ENCODE results near the gene RNF223. TPM values are rescaled to one million over a fixed set of nuclear protein-coding genes. Genes with fewer than 3 reads are reported as not detected.

RNF223 gene
- total and polyA plus RNA-seq, 10 donors = not detected

DNA sequence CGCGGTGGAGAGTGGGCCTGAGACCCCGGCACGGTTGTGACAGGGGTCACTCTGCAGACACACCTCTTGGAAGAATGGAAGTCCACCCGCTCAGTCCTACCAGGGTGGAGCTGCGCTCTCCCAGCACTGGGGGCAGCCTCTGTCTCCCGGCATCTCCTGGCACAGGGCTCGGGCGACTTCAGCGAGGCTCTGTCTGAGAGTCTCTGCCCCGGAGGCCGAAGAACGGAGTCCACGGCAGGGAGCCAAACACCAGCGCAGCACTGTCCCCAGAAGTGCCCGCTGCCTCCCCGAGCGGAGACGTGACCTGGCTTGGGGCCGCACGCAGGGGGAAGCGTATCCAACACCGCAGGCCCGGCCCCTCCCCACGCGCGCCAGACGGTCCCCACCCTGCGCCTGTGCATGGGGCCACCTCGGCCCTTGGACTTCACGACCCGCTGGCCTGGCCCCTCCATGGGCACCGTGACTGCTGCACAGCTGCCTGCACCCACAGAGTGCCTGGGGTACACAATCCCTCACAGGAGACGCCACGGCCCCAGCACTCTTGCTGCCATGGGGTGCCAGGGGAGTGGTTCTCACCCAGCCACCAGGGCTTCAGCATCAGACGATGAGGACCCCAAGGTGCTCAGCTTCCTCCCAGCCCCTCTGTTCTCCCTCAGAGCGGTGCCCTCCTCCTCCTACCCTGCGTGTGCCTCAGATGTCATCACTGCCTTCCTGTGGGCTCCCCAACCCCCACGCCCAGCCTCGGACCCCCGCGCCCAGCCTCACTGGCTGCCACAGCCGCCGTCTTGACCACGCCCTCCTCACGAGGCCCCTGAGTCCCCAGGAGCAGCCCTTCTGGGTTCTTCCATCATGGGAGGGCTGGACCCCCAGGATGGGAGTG lies 14.9 kb upstream of the RNF223 start:
- H3K27ac ChIP-seq = no peak overlapping the region
- H3K9me3 ChIP-seq = no peaks in the 10 kb centered on the region
- no peaks in the 10 kb centered on the region for H3K27me3 ChIP-seq (replicated peaks in 1 of 7)
- 84 to 94% (median 92%) methylated on average over 24 to 46 of the region's 46 CpGs for WGBS, 5 donors
- no peaks in the 10 kb centered on the region for H3K4me1 ChIP-seq
- DNase-seq = peak; percentile 62
- H3K36me3 ChIP-seq = peaks cover 0 to 28% (median under 1%) of the 10 kb centered on the region in 6 donors
- intact Hi-C loops (cut with DNase I; ENCODE audit: low total_unique reads) = no loop called here
- TF ChIP-seq POLR2A (IDR thresholded peaks at IDR 0.05) (no peak), POLR2AphosphoS5 (IDR thresholded peaks at IDR 0.05) (no peak)
- TF ChIP-seq, protein P1, sequence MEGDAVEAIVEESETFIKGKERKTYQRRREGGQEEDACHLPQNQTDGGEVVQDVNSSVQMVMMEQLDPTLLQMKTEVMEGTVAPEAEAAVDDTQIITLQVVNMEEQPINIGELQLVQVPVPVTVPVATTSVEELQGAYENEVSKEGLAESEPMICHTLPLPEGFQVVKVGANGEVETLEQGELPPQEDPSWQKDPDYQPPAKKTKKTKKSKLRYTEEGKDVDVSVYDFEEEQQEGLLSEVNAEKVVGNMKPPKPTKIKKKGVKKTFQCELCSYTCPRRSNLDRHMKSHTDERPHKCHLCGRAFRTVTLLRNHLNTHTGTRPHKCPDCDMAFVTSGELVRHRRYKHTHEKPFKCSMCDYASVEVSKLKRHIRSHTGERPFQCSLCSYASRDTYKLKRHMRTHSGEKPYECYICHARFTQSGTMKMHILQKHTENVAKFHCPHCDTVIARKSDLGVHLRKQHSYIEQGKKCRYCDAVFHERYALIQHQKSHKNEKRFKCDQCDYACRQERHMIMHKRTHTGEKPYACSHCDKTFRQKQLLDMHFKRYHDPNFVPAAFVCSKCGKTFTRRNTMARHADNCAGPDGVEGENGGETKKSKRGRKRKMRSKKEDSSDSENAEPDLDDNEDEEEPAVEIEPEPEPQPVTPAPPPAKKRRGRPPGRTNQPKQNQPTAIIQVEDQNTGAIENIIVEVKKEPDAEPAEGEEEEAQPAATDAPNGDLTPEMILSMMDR (IDR thresholded peaks at IDR 0.05 in 8 of 11, conservative IDR thresholded peaks at IDR 0.05 in 3 of 11) = no peak
- no peak overlapping the region for H3K4me3 ChIP-seq

DNA sequence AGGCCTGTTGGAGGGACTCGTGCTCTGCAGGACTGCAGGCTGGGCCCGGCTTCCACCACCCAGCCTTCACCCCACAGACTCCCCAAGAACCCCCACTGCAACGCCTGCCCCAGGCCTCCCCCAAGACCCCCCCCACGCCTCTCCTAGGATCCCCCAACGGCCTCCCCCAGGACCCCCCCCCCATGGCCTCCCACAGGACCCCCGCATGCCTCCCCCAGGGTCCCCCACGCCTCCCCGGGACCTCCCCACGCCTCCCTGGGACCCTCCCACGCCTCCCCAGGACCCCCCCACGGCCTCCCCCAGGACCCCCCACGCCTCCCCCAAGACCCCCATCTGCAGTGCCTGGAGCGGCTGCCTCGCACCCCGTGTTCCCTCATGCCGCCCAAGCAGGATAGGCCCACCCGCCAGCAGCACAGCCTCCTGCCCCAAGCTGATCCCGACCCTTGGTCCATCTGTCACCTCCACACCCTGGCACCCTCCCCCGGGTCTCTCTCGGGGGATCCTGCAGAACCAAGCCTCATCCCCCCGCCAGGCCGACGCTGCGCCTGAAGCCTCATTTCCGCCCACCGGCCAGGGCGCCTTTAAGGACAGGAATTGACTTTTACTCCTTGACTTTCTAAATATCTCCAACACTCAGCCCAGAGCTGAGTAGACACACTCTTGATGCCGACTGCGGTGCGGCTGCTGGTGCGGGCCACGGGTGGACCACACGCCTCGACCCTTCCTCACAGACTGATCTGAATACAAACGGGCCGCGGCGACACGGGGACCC lies 14.1 kb upstream of the RNF223 start:
- peaks cover 0 to 37% (median 2%) of the 10 kb centered on the region in 6 donors for H3K36me3 ChIP-seq
- TF ChIP-seq POLR2A (IDR thresholded peaks at IDR 0.05) = no peak
- TF ChIP-seq, protein P1 (IDR thresholded peaks at IDR 0.05 in 8 of 11, conservative IDR thresholded peaks at IDR 0.05 in 3 of 11) = no peak
- TF ChIP-seq POLR2AphosphoS5 (IDR thresholded peaks at IDR 0.05) = no peak
- no peaks in the 10 kb centered on the region for H3K9me3 ChIP-seq
- intact Hi-C loops (cut with DNase I; ENCODE audit: low total_unique reads) = no loop called here
- no peaks in the 10 kb centered on the region for H3K27me3 ChIP-seq (replicated peaks in 1 of 7)
- no peak overlapping the region for H3K27ac ChIP-seq
- H3K4me3 ChIP-seq = no peak overlapping the region
- 88 to 92% (median 90%) methylated on average over 28 to 39 of the region's 39 CpGs for WGBS, 5 donors
- no peaks in the 10 kb centered on the region for H3K4me1 ChIP-seq
- DNase-seq = peak; percentile 44

DNA sequence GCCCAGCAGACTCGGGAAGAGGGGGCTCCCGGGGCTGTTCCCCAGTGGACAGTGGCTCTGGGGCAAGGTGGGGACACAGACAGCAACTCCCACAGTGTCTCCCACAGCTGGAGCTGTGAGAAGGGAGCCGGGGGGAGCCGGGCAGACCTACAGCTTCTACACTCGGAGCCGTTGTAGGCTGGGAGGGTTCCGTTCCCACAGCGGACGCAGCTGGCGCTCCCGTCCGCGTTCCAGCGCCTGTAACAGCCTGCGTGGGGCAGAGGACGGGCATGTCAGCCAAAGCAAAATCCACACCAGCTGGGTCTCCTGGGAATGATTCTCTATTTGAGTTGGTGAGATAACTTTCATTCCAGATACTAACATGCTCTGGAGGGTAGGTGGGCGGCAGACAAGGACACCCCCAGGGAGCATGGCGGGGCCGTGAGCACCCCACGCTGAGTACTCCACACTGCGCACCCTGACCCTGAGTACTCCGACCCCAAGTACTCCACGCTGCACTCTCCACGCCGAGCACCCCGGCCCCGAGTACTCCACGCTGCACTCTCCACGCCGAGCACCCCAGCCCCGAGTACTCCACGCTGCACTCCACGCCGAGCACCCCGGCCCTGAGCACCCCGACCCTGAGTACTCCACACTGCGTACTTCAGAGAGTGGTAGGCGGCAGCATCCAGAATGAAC lies 13.4 kb upstream of the RNF223 start:
- Histone ChIP-seq H3K36me3 (peaks cover 0 to 44% (median 2%) of the 10 kb centered on the region in 6 donors), H3K4me3 (no peak overlapping the region), H3K27me3 (replicated peaks in 1 of 7) (no peaks in the 10 kb centered on the region), H3K9me3 (no peaks in the 10 kb centered on the region), H3K27ac (no peak overlapping the region), H3K4me1 (no peaks in the 10 kb centered on the region)
- peak; percentile 60 for DNase-seq
- 93 to 95% (median 94%) methylated on average over 33 to 38 of the region's 38 CpGs for WGBS, 5 donors
- TF ChIP-seq POLR2AphosphoS5 (IDR thresholded peaks at IDR 0.05) = no peak
- TF ChIP-seq POLR2A (IDR thresholded peaks at IDR 0.05) = no peak
- TF ChIP-seq, protein P1 (IDR thresholded peaks at IDR 0.05 in 8 of 11, conservative IDR thresholded peaks at IDR 0.05 in 3 of 11) = no peak
- intact Hi-C loops (cut with DNase I; ENCODE audit: low total_unique reads) = no loop called here

Data from spleen (tissue), 11 donors.